GM12891 (cell line): ENCODE data around the gene NMNAT2.

Experiments used
- PAX5 ChIP-seq: IDR thresholded peaks from 2 replicates; pipeline ENCODE4 v1.6.1; 2011; ENCODE audit warnings: low read length, moderate library complexity, mild to moderate bottlenecking; ENCODE audit not compliant: insufficient read depth, severe bottlenecking
- POLR2A ChIP-seq: IDR thresholded peaks from 2 replicates; pipeline ENCODE4 v1.6.1; 2011; ENCODE audit warnings: low read depth, low read length, control low read depth
- POLR2AphosphoS5 ChIP-seq: IDR thresholded peaks from 2 replicates; pipeline ENCODE4 v1.6.1; 2011; ENCODE audit warnings: low read depth, low read length, control low read depth
- POU2F2 ChIP-seq: IDR thresholded peaks from 2 replicates; pipeline ENCODE4 v1.6.1; 2011; ENCODE audit warnings: low read depth, mild to moderate bottlenecking, control low read depth, low read length, moderate library complexity
- SPI1 ChIP-seq: IDR thresholded peaks from 2 replicates; pipeline ENCODE4 v1.6.1; 2011; ENCODE audit warnings: low read depth, low read length, control low read depth
- TAF1 ChIP-seq: IDR thresholded peaks from 2 replicates; pipeline ENCODE4 v1.6.1; 2011; ENCODE audit warnings: low read depth, low read length, control low read depth

- TF ChIP-seq POLR2AphosphoS5 (no peak), POU2F2 (no peak), POLR2A (no peak), PAX5 (no peak), TAF1 (no peak), SPI1 (no peak)
Observed at GRCh38 chr1:183372586-183373230, 45.5 kb downstream of the NMNAT2 start.
